Measurements from ENCODE around the gene IL5RA.
A peak's percentile ranks its signal among the peaks of the same experiment; 100 is the strongest.

IL5RA gene

GRCh38 chr3:3110299-3110630 lies at the start of gene IL5RA:
IL5RA (minus strand) TSS chr3:3110374; CDS start chr3:3104984, 5,390 bp downstream.
- DNase-seq: peak; percentile 79

- DNase-seq: no peak
Observed at GRCh38 chr3:3157484-3157883, 47.3 kb upstream of the IL5RA start.

GRCh38 chr3:3154879-3155610 lies 44.9 kb upstream of the IL5RA start:
- DNase-seq: no peak

GRCh38 chr3:3151513-3151912 lies 41.3 kb upstream of the IL5RA start:
- no peak for DNase-seq

GRCh38 chr3:3149560-3149959 lies 39.4 kb upstream of the IL5RA start:
- no peak for DNase-seq

GRCh38 chr3:3145831-3146230 lies 35.7 kb upstream of the IL5RA start:
- no peak for DNase-seq

GRCh38 chr3:3141939-3142338 lies 31.8 kb upstream of the IL5RA start:
- DNase-seq: no peak

GRCh38 chr3:3137526-3137925 lies 27.4 kb upstream of the IL5RA start:
- DNase-seq: no peak

GRCh38 chr3:3134750-3135448 lies 24.7 kb upstream of the IL5RA start:
- DNase-seq: no peak

- no peak for DNase-seq
Observed at GRCh38 chr3:3133500-3133899, 23.3 kb upstream of the IL5RA start.

- DNase-seq: no peak
Observed at GRCh38 chr3:3129579-3129978, 19.4 kb upstream of the IL5RA start.

GRCh38 chr3:3127432-3128010 lies 17.3 kb upstream of the IL5RA start:
- peak; percentile 67 for DNase-seq

- peak; percentile 98 for DNase-seq
Observed at GRCh38 chr3:3126477-3127431, 16.6 kb upstream of the IL5RA start, which contains the start of gene TRNT1. TRNT1 (plus strand) TSS chr3:3126940; CDS start chr3:3129041, 2,101 bp downstream.

GRCh38 chr3:3125977-3126376 lies 15.8 kb upstream of the IL5RA start:
- DNase-seq: no peak

- DNase-seq: no peak
Observed at GRCh38 chr3:3119393-3119851, 9.2 kb upstream of the IL5RA start.

- no peak for DNase-seq
Observed at GRCh38 chr3:3117651-3118050, 7.5 kb upstream of the IL5RA start.

GRCh38 chr3:3113042-3113709 lies 3.0 kb upstream of the IL5RA start:
- no peak for DNase-seq

- DNase-seq: peak; percentile 51
Observed at GRCh38 chr3:3110749-3111361, 681 bp upstream of the IL5RA start.

- DNase-seq: peak; percentile 79
Observed at GRCh38 chr3:3109407-3110298, 521 bp downstream of the IL5RA start.

GRCh38 chr3:3107858-3108257 lies 2.3 kb downstream of the IL5RA start:
- DNase-seq: no peak

- DNase-seq: no peak
Observed at GRCh38 chr3:3107181-3107580, 3.0 kb downstream of the IL5RA start.

Measured in OCI-M1 (cell line).